PFSK-1 (cell line): Measurements from ENCODE around the gene RNF149.

Source experiments
- FOXP2 ChIP-seq: optimal IDR thresholded peaks from 2 replicates; pipeline ENCODE3; 2011; ENCODE audit warnings: borderline replicate concordance, control low read depth, inconsistent platforms; ENCODE audit not compliant: insufficient read depth; ENCODE audit errors: extremely low read length, extremely low read depth
- POLR2AphosphoS5 ChIP-seq: IDR thresholded peaks from 2 replicates; pipeline ENCODE4 v1.6.1; 2012; ENCODE audit warnings: low read depth, mild to moderate bottlenecking, control low read depth, low read length, moderate library complexity
- REST ChIP-seq, 2 experiments: IDR thresholded peaks; 2 replicates each; pipeline versions ENCODE4 v1.6.1 to v1.8.0; 2011 to 2012; ENCODE audit warnings: low read depth in 2 of 2, low read length in 2 of 2, control low read depth in 1 of 2, inconsistent platforms in 1 of 2, mild to moderate bottlenecking in 1 of 2, moderate library complexity in 1 of 2; ENCODE audit not compliant: insufficient read depth in 1 of 2
- SIN3A ChIP-seq: IDR thresholded peaks from 2 replicates; pipeline ENCODE4 v1.6.1; 2012; ENCODE audit warnings: mild to moderate bottlenecking, low read length, moderate library complexity, borderline replicate concordance; ENCODE audit not compliant: insufficient read depth
- TAF1 ChIP-seq: IDR thresholded peaks from 2 replicates; pipeline ENCODE4 v1.6.1; 2012; ENCODE audit warnings: low read length, control low read depth, borderline replicate concordance; ENCODE audit not compliant: insufficient read depth

RNF149 gene

GRCh38 chr2:101287303-101287702, 21.2 kb downstream of the RNF149 start:
- TF ChIP-seq POLR2AphosphoS5, result no peak
- no peak for TF ChIP-seq SIN3A
- no peak for TF ChIP-seq REST (IDR thresholded peaks at IDR 0.05; ENCODE audit: insufficient read depth in 1 of 2, low read depth in 2 of 2, low read length in 2 of 2)
- no peak for TF ChIP-seq TAF1
- no peak for TF ChIP-seq FOXP2

DNA sequence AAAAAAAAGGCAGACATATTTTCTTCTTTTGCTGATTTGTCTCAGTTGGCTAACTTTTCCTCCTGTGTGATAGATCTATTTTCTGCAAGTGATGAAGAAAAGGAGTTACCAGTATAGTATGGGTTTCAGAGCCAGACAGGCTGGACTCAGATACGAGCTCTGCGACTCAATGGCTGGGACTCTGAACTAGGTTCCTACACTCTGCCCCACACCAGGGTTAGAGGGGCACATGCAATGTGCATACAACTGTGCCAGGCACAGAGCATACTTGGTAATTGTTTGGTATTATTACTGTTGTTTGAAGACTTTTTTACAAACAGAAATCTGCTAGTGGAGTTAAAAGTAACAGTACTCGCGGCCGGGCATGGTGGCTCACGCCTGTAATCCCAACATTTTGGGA, 21.8 kb downstream of the RNF149 start:
- no peak for TF ChIP-seq TAF1
- no peak for TF ChIP-seq POLR2AphosphoS5
- no peak for TF ChIP-seq FOXP2
- no peak for TF ChIP-seq REST (IDR thresholded peaks at IDR 0.05; ENCODE audit: insufficient read depth in 1 of 2, low read depth in 2 of 2, low read length in 2 of 2)
- no peak for TF ChIP-seq SIN3A

GRCh38 chr2:101282980-101283379, 25.5 kb downstream of the RNF149 start:
- TF ChIP-seq FOXP2 (no peak), TAF1 (no peak), SIN3A (no peak), REST (IDR thresholded peaks at IDR 0.05; ENCODE audit: insufficient read depth in 1 of 2, low read depth in 2 of 2, low read length in 2 of 2) (no peak), POLR2AphosphoS5 (no peak)

DNA sequence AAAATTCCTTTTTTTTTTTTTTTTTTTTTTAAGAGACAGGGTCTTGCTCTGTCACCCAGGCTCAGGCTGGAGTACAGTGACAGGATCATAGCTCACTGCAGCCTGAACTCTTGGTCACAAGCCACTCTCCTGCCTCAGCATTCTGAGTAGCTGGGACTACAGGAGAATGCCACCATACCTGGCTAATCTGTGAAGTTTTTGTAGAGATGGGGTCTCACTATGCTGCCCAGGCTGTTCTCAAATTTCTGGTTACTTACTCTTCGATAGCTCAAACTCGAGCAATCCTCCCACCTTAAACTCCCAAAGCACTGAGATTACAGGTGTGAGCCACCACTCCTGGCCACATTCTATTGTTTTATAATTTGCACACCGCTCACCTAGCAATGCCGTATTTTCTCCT, 27.0 kb downstream of the RNF149 start:
- no peak for TF ChIP-seq REST (IDR thresholded peaks at IDR 0.05; ENCODE audit: insufficient read depth in 1 of 2, low read depth in 2 of 2, low read length in 2 of 2)
- TF ChIP-seq SIN3A, result no peak
- no peak for TF ChIP-seq POLR2AphosphoS5

DNA sequence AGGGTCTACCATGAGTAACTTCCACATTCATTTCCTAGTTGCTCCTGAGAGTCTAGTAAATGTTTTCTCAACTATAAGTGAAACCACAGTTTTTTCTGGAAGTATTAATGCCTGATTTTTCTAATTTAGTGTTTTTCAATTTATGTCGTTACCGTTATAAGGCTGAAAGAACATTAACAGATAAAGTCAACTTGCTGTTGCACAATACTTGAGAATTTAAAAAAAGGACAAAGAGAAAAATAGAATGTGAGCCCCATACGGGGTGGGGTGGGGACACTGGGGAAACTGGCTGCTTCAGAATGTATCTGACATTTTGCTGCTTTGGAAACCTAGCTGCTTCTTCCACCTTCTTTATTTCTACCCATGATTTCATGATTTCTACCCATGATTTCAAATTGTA, 29.6 kb downstream of the RNF149 start:
- no peak for TF ChIP-seq REST (IDR thresholded peaks at IDR 0.05; ENCODE audit: insufficient read depth in 1 of 2, low read depth in 2 of 2, low read length in 2 of 2)
- TF ChIP-seq POLR2AphosphoS5, result no peak
- TF ChIP-seq TAF1, result no peak
- no peak for TF ChIP-seq SIN3A
- no peak for TF ChIP-seq FOXP2
